D721Med (cell line): ENCODE measurements around the gene RFPL2.

Source experiments
- DNase-seq: peaks from one replicate; pipeline ENCODE4 v3.0.0; 2011; ENCODE audit warnings: low spot score; ENCODE audit not compliant: insufficient read length
- FAIRE-seq: peaks from 2 replicates; lab custom pipeline; 2011; peaks lifted over from hg19 to GRCh38; lab: Jason Lieb, UNC
- CTCF ChIP-seq: IDR thresholded peaks from 2 replicates; pipeline ENCODE4 v1.5.1; 2012; ENCODE audit warnings: mild to moderate bottlenecking, control low read depth; ENCODE audit not compliant: insufficient read depth; ENCODE audit errors: missing control alignments

RFPL2 gene

GRCh38 chr22:32237906-32238305 is 33.0 kb upstream of the RFPL2 start:
- DNase-seq, result no peak
- no peak for TF ChIP-seq CTCF
- no peak for FAIRE-seq

GRCh38 chr22:32236970-32237369 is 32.1 kb upstream of the RFPL2 start:
- DNase-seq (no peak), FAIRE-seq (no peak)
- no peak for TF ChIP-seq CTCF

GRCh38 chr22:32233091-32233490 is 28.2 kb upstream of the RFPL2 start:
- FAIRE-seq (no peak), DNase-seq (no peak)
- TF ChIP-seq CTCF, result no peak

- no peak for TF ChIP-seq CTCF
- no peak for FAIRE-seq
- DNase-seq, result no peak
These were observed 27.4 kb upstream of the RFPL2 start for GRCh38 chr22:32232191-32232830.

GRCh38 chr22:32226326-32227104 is 21.6 kb upstream of the RFPL2 start:
- TF ChIP-seq CTCF, result no peak
- FAIRE-seq (no peak), DNase-seq (no peak)

GRCh38 chr22:32222991-32223390 is 18.1 kb upstream of the RFPL2 start:
- no peak for TF ChIP-seq CTCF
- DNase-seq, result no peak
- FAIRE-seq, result no peak

GRCh38 chr22:32219026-32219425 is 14.2 kb upstream of the RFPL2 start:
- TF ChIP-seq CTCF, result no peak
- DNase-seq (no peak), FAIRE-seq (no peak)
